HG03103 (cell line): ENCODE measurements around the gene ARHGAP40.

ENCODE experiments used
- ATAC-seq: cut with Tn5 transposase; IDR thresholded peaks from one replicate; pipeline ENCODE4 v1.9.1; 2021; ENCODE audit warnings: low read depth; ENCODE audit not compliant: unreplicated experiment

Gene ARHGAP40

DNA sequence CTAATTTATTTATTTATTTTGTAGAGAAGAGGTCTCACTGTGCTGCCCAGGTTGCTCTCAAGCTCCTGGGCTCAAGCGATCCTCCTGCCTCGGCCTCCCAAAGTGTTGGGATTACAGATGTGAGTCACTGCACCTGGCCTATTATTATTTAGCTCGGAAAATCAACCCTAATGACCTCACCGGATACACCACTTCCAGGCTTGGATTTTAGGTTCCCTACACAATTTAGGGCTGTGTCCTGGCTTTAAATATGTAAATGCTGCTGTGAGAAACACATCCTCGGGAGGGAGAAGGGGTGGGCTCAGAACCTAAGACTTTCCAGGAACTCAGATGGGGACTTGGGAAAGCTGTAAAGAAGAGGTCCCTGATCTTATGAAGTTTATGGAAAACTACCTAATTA is 71.7 kb downstream of the ARHGAP40 start:
- ATAC-seq, result no peak

DNA sequence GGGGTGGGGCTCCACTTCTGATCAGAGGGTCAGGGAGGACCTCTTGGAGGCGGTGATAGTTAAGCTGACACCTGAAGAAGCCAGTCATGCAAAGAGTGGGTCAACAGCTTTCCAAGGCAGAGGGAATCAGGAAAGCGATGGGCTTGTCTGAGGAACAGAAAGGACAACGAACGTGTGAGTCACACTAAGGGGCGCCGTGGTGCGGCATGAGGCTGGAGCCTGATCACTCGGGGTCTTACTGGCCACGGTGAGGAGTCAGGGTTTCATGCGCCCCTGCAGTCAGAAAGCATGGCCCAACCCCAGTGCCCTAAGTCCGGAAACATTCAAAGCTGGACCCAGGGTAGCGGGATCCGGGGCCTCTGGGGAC is 72.1 kb downstream of the ARHGAP40 start:
- no peak for ATAC-seq

DNA sequence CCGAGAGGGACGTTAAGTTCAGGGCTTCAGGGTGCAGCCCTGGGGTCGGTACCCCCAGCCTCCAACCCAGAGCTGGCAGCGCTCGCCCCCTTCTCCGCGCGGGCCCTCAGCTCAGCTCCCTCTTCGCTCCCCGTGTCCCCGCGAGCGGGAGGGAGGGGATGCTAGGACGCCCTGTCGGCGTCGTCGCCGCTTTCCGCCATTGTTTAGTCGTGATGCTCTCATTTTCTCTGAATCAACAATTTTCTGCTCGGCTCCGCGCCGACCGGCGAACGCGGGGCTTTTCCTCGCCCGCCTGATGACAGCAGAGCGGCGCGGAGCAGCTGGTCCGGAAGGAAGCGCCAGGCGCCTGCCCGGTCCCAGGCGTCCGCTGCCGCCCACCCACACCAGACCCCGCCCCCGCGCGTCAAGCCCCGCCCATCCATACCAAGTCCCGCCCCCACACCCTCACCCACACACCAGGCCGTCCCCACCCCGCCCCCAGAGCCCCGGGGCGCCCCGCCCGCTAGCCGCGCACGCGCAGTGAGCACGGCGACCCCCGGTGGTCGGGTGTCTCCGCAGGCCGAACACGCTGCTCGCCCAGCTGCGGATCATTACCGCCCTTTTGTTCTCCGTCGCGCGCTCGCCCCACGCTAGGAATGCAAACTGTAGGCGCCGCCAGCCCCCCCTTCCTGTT is 72.6 kb downstream of the ARHGAP40 start:
- ATAC-seq, result no peak

DNA sequence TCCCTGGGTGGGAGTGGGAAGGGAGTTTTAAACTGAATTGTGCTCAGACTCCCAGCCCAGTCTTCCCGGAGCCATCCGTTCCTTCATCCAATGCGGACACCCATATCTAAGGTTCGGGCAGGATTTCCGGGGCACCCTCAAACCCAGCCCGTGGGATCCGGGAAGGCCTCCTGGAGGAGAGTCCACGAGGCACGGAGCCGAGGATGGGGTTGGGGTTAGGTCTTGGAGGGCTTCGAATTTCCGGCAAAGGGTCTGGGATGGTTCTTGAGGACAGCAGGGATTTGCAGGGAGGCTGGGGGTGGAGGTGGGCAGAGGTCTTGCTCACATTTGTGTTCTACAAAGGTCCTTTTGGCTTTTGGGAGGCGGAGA is 73.1 kb downstream of the ARHGAP40 start:
- ATAC-seq, result no peak

DNA sequence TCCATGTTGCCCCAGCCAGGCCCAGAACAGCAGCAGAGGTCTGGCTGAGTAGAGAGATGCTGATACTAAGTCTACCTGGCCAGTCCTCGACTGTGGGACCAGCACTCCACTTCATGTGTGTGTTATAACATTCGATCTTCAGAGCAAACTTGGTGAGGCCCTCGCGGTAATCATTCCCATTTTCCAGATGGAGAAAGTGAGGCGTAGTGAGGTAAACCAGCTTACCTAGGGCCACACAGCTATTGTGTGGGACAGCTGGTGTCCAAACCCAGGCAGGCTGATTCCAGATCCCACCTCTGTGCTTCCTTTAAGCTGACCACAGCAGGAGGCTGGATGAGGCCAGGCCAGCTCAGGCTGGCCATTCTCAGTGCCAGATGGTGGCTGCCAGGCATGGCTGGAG is 75.0 kb downstream of the ARHGAP40 start:
- no peak for ATAC-seq

DNA sequence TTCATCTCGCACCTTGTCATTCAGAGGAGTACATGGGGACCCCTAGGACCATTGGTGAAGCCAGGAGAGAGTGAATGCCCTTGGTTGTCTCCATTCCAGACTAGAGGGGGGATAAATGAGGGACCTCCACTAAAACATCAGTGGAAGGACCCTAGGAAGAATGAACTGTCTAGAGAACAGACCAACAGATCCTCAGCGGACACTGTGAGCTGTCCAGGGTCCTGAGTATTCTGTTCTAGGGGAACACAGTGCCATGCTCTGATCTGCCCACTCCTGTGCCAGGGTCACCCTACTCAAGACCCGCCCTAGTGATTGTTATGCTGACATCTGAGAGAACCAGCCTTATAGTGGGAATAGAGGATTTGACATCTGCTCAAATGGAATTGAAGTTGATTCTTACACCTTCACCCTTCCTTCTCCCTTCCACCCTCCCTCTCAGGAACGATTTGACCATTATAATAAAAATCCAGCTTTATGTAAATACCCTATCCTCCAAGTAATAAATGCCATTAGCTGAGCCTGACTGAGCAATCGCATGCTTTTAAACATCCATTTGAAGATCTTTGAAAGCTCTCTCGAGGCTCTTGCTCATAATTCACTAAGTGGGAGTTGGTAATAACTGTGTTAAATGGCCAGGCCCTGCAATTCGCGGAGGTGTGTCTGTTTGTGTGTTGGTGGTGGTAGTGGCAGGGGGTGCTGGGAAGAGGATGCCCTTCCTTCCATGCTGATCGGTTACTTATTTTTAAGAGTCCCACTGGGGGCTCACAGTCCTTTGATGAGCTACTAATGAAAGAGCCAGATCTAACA is 79.1 kb downstream of the ARHGAP40 start:
- no peak for ATAC-seq

DNA sequence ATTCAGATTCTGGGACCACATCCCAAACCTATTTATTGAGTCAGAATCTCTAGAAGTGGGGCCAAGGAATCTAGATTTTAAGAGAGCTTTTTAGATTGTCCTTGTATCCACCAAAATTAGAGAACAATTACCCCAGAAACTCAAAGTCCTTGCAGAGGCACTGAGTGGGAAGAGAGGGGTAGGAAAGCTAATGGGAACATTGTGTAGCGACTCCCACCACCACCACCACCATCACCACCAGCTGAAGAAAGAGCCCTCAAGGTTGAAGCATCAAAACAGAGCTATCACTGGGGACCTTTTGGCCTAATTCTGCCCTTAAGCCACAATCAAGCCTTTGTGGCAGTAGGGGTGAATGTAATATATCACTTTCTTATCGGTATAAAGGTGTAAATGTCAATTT is 83.7 kb downstream of the ARHGAP40 start:
- no peak for ATAC-seq

DNA sequence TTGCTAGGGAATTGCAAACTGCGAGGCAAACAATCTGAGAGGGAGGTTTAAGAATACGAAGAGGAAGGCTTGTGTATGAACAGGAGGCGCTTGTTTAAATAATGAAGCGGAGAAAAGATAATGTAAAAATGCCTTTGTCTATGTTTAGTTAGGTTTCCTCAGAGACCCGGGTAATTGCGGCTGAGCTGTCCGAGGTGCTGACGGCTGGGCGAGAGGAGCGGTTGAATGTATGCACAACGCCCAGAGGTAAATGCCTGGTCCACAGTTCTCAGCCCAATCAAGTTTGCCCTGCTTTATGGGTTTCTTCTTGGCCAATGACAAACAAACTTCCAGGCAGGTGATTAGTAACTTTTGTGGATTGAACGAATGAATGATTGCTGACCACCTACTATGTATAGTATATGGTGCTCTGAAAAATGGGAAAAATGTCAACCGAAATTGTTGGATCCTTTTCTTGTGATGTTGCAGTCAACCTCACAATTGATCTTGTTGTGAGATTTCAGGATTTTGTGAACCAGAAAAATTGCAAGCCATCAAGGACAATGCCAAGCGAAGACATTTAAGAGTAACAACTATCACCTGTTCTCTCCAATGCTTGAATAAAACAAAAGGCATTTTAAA is 84.4 kb downstream of the ARHGAP40 start:
- no peak for ATAC-seq

DNA sequence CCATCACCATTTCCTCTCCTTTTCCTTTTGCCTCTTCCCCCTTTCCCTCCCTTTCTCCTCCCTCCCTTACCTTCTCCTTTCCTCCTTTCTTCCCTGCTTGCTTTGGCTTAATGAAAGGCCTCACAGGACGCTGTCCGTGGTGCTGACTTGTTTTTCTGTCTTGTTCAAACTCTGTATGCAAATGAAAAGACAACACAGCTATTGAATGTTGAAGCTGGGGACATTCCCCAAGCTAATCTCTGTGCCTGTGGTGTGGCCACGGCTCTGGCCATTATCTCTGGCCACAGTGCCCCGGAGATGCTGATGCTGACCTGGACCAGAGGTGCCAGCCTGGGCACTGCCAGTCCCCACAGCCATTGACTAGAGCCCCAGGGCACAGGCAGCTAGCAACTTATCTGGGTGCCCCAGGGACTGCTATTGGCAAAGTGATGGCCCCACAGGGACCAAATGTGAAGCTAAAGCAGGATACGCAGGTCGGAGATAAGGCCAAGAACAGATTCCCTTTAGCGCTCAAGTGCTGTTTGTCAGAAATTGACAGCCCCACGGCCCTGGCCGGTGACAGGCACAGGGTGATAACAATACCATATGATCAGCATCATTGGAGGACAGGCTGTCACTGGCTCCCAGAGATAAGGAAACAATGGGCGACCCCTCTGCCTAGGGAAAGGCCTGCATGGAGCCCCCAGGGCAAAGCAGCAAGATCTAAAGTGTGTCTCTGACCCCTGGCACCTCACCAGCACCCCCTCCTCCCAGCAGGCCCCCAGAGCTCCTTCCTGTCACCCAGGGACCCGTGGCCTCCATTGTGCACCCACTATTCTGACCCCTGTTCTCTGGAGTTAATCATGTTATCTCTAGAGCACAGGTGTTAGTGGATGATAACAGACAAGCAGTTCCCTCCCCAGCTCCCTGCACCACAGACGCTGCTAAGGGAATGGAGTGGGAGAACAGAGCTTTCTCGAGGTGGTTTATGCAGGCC is 91.1 kb downstream of the ARHGAP40 start:
- ATAC-seq, result no peak

DNA sequence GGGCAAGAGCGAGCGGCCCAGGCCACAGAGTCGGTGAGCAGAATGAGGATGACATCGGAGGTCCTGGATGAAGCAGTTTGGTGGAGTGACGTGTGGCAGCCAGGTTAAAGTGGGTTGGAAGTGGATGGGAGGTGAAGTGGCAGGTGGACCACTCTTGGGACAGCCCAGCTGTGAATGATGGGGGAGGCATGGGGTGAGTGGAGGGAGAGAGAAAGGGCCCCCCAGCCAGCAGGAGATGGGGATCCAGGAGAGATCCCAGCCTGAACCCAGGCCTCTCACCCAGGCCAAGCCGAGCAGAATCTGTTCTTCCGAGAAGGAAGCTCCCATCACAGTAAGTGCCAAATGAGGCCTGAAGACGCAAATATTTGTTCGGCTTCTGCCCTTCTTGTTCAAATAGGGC is 95.7 kb downstream of the ARHGAP40 start:
- ATAC-seq, result no peak

DNA sequence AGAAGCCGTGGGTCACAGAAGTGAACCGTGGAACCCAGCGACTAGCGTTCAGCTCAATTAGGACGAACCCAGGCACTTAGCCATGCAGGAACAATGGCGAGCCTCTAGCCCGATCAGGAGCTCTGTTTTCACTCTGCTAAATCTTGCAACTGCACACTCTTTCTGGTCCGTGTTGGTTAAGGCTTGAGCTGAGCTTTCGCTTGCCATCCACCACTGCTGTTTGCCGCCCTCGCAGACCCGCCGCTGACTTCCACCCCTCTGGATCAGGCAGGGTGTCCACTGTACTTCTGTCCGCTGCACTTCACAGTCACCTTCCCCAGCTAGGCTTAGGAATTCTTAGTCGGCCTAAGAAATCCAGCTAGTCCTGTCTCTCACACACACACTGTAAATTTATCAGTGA is 96.9 kb downstream of the ARHGAP40 start:
- ATAC-seq, result no peak

DNA sequence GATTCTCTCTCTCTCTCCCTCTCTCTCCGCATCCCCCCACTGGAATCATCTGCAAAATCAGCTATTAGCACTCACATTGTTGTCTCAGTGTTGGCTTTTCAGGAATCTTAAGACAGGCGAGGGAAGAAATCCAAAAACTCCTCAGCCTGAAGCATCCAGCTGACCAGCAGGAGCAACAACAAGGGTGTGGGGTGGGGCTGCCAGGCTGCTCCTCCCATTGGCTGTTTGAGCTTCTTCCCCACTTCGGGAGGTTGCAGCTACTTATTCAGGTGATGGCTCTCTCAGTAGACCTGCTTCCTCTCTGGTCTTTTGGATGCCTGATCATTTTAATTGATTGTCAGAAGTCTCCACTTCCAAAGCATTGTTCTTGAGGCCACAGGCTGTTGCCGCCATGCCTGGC is 98.5 kb downstream of the ARHGAP40 start:
- ATAC-seq, result no peak
